ENCODE results near the gene EPDR1. TPM values are rescaled to one million over a fixed set of nuclear protein-coding genes. Genes with fewer than 3 reads are reported as not detected.

Gene EPDR1
- total RNA-seq, 1 donor: 123 TPM

DNA sequence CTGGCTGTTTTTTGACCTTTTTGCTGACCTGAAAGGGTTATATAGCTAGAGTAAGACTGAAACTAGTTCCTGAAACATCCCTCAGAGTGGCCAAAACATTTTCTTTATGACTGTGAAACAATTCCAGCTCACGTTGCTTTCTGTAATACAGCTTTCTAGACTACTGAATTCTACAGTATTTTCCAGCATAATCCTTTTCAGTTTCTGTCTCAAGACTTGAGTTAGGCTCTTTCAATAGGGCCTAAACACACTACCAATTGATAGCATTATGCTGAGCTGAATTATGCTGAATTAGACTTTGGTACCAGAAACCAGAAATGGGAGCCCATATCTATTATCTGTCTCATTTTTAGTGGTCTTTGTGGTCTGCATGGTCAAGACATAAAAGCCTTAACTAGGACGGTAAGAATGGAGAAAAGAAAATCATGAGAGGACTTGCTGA, 72.6 kb downstream of the EPDR1 start:
- no peak overlapping the region for H3K4me3 ChIP-seq (ENCODE audit: insufficient read depth, low read length)
- no peak overlapping the region for H2AFZ ChIP-seq (ENCODE audit: low read length)
- no peaks in the 10 kb centered on the region for H3K36me3 ChIP-seq (ENCODE audit: insufficient read depth, low read length)
- no peaks in the 10 kb centered on the region for H3K4me1 ChIP-seq (ENCODE audit: insufficient read depth, low read length)
- H3K27ac ChIP-seq (ENCODE audit: low read depth, low read length): no peak overlapping the region
- TF ChIP-seq, protein P1, sequence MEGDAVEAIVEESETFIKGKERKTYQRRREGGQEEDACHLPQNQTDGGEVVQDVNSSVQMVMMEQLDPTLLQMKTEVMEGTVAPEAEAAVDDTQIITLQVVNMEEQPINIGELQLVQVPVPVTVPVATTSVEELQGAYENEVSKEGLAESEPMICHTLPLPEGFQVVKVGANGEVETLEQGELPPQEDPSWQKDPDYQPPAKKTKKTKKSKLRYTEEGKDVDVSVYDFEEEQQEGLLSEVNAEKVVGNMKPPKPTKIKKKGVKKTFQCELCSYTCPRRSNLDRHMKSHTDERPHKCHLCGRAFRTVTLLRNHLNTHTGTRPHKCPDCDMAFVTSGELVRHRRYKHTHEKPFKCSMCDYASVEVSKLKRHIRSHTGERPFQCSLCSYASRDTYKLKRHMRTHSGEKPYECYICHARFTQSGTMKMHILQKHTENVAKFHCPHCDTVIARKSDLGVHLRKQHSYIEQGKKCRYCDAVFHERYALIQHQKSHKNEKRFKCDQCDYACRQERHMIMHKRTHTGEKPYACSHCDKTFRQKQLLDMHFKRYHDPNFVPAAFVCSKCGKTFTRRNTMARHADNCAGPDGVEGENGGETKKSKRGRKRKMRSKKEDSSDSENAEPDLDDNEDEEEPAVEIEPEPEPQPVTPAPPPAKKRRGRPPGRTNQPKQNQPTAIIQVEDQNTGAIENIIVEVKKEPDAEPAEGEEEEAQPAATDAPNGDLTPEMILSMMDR (IDR thresholded peaks at IDR 0.05; ENCODE audit: extremely low read depth, low read depth, low read length): no peak
- H4K20me1 ChIP-seq (ENCODE audit: insufficient read depth, low read length): no peaks in the 10 kb centered on the region
- H3K27me3 ChIP-seq (ENCODE audit: insufficient read depth, low read length): no peaks in the 10 kb centered on the region
- DNase-seq (ENCODE audit: insufficient read length, low spot score, missing footprints): no peak
- no peaks in the 10 kb centered on the region for H3K9me3 ChIP-seq (ENCODE audit: low read depth, low read length)
- H3K4me2 ChIP-seq (ENCODE audit: insufficient read depth, low read length): no peak overlapping the region
- H3K79me2 ChIP-seq (ENCODE audit: insufficient read depth, low read length): no peaks in the 10 kb centered on the region

DNA sequence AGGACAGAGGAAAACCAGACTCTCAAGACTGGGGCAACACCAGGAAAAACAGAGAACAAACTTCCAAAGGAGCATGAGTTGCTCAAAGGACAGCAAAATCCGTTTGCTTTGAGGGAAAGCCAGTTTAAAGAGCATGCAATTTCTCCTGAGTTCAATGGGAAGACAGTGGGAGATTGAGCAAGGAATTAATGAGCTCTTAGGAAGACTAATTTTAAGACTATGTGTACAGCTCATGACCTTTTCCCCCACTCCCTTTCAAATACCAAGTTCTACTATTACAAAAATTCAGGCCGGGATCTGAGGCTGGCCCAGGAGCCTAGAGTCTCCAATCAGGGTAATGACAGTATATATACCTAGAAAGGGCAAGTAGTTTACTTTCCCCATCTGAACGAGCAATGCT, 79.2 kb downstream of the EPDR1 start:
- Histone ChIP-seq H3K4me3 (ENCODE audit: insufficient read depth, low read length) (no peak overlapping the region), H3K4me1 (ENCODE audit: insufficient read depth, low read length) (peaks cover 22% of the 10 kb centered on the region), H3K4me2 (ENCODE audit: insufficient read depth, low read length) (peak overlapping the region; percentile 36), H3K27me3 (ENCODE audit: insufficient read depth, low read length) (no peaks in the 10 kb centered on the region), H3K36me3 (ENCODE audit: insufficient read depth, low read length) (no peaks in the 10 kb centered on the region), H3K79me2 (ENCODE audit: insufficient read depth, low read length) (no peaks in the 10 kb centered on the region), H3K27ac (ENCODE audit: low read depth, low read length) (peak overlapping the region; percentile 54), H4K20me1 (ENCODE audit: insufficient read depth, low read length) (no peaks in the 10 kb centered on the region), H3K9me3 (ENCODE audit: low read depth, low read length) (no peaks in the 10 kb centered on the region), H2AFZ (ENCODE audit: low read length) (no peak overlapping the region)
- no peak for DNase-seq (ENCODE audit: insufficient read length, low spot score, missing footprints)
- TF ChIP-seq, protein P1 (IDR thresholded peaks at IDR 0.05; ENCODE audit: extremely low read depth, low read depth, low read length): no peak

DNA sequence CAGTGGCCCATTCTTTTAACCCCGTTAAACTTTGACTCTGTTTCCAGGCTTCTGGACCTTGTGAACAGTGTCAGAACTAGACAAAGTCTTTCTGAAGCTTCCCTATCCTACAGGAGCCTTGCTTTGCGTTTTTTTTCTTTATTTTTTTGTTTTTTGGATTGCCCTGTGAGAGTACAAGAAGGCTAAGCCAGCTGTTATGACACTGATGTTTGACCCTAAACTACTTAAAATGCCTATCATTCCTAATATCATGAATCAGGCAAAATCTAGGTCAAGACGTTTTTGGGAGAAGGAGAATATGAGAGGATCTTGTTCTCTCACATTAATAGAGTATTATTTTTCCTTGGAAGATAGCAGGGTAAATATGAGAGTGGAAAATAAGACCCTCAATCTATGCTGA, 79.8 kb downstream of the EPDR1 start:
- Histone ChIP-seq H3K27ac (ENCODE audit: low read depth, low read length) (peak overlapping the region; percentile 54), H3K36me3 (ENCODE audit: insufficient read depth, low read length) (no peaks in the 10 kb centered on the region), H4K20me1 (ENCODE audit: insufficient read depth, low read length) (no peaks in the 10 kb centered on the region), H3K27me3 (ENCODE audit: insufficient read depth, low read length) (no peaks in the 10 kb centered on the region), H2AFZ (ENCODE audit: low read length) (no peak overlapping the region), H3K4me2 (ENCODE audit: insufficient read depth, low read length) (peak overlapping the region; percentile 36), H3K79me2 (ENCODE audit: insufficient read depth, low read length) (no peaks in the 10 kb centered on the region), H3K9me3 (ENCODE audit: low read depth, low read length) (no peaks in the 10 kb centered on the region), H3K4me1 (ENCODE audit: insufficient read depth, low read length) (peaks cover 22% of the 10 kb centered on the region), H3K4me3 (ENCODE audit: insufficient read depth, low read length) (no peak overlapping the region)
- DNase-seq (ENCODE audit: insufficient read length, low spot score, missing footprints): no peak
- TF ChIP-seq, protein P1 (IDR thresholded peaks at IDR 0.05; ENCODE audit: extremely low read depth, low read depth, low read length): no peak

Other genes with a start within 250 kb of the EPDR1 start
- not detected in 2 replicates for gene GPR141, start 236.9 kb upstream of the EPDR1 start, total RNA-seq
- gene NME8, start 72.0 kb upstream of the EPDR1 start, total RNA-seq: not detected in 2 replicates
- 151 and 205 TPM in 2 replicates for gene SFRP4, start 3.8 kb upstream of the EPDR1 start, total RNA-seq

All from osteoblast (primary cell).